Skeletal muscle satellite cell (primary cell): Measurements from ENCODE around the gene CYTH1.

Experiments
- H3K27me3 ChIP-seq: 2 replicates; pipeline ENCODE4 v1.7.0; 2013; ENCODE audit warnings: low read length; ENCODE audit not compliant: control insufficient read depth, insufficient read depth
- H3K36me3 ChIP-seq: 2 replicates; pipeline ENCODE4 v1.7.0; 2013; ENCODE audit warnings: mild to moderate bottlenecking, control low read depth, low read length; ENCODE audit not compliant: insufficient read depth
- H3K4me1 ChIP-seq: 2 replicates; pipeline ENCODE4 v1.7.0; 2013; ENCODE audit warnings: low read length; ENCODE audit not compliant: control insufficient read depth, insufficient read depth
- H3K4me2 ChIP-seq: 2 replicates; pipeline ENCODE4 v1.7.0; 2013; ENCODE audit warnings: mild to moderate bottlenecking, low read length
- H3K4me3 ChIP-seq: 2 replicates; pipeline ENCODE4 v1.7.0; 2013; ENCODE audit warnings: low read length
- H3K9ac ChIP-seq: 2 replicates; pipeline ENCODE4 v1.7.0; 2013; ENCODE audit warnings: mild to moderate bottlenecking, low read depth, low read length, moderate library complexity
- H3K9me3 ChIP-seq: replicated peaks from 2 replicates; pipeline ENCODE4 v1.7.0; 2013; ENCODE audit warnings: mild to moderate bottlenecking, control low read depth, low read length

The CYTH1 gene

DNA sequence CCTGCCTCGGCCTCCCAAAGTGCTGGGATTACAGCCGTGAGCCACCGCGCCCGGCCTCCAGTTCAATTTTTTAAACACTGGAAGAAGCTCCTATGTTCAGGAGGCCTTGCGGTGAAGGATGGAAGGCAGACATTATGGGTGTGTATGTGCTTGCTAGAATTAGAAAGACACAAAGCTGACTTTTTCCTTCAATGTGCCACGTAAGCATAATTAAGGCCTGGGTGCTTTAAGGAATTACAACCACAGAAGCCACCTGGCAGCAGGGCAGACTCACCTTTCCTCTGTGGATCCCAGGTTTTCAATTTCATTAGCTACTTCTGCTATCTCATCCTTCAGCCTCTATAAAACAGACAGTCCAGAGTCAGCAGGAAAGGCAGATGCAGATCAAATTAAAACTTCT, 74.2 kb downstream of the CYTH1 start:
- Histone ChIP-seq H3K4me3 (no peak overlapping the region), H3K36me3 (peaks cover 6% of the 10 kb centered on the region), H3K9ac (no peak overlapping the region), H3K27me3 (no peaks in the 10 kb centered on the region), H3K9me3 (no peaks in the 10 kb centered on the region), H3K4me1 (peaks cover 18% of the 10 kb centered on the region), H3K4me2 (no peak overlapping the region)

DNA sequence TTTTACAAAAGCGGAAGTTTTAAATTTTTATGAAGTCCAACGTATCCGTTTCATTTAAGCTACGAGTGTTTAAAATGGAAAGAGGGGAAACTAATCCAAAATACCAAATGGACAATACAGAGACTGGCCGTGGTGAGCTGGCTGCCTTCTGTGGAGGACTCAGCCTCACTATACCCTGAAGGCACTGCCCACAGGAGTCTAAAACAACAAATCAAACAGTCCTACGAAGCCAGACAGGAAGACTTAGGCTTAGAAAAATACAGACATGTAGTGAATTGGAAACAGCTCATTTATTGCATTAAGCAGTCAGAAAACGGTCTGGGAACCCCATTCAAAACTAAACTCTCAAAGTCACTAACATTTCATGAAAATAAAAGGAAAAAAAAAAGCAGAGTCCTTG, 75.1 kb downstream of the CYTH1 start:
- Histone ChIP-seq H3K4me2 (no peak overlapping the region), H3K27me3 (no peaks in the 10 kb centered on the region), H3K4me3 (no peak overlapping the region), H3K9ac (no peak overlapping the region), H3K4me1 (peaks cover 18% of the 10 kb centered on the region), H3K36me3 (peaks cover 12% of the 10 kb centered on the region), H3K9me3 (no peaks in the 10 kb centered on the region)

DNA sequence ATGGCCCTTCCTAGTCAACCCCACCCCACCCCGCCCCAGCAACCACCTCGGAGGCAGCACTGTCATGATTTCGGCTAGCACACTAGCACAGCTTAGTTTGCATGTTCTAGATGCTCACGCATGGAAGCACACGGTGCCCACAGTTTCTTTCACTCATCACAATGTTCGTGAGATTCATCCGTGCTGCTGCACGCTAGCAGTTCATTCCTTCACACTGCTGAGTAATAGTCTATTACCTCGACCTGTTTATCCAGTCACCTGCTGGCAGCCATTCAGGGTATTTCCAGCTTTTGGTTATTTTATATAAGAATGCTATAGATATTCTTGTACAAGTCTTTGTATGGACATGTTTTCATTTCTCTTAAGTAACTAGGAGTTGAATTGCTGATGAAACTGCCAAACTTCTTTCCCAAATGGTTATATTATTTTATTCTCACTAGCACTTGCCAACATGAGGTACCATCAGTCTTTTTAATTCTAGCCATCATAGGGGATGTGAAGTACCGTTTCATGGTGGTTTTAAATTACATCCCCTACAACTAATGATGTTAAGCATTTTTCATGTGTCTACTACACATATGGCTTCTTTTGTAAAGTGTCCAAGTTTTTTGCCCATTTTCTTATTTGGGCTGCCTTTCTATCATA, 75.7 kb downstream of the CYTH1 start:
- Histone ChIP-seq H3K9me3 (no peaks in the 10 kb centered on the region), H3K4me3 (no peak overlapping the region), H3K36me3 (peaks cover 18% of the 10 kb centered on the region), H3K9ac (no peak overlapping the region), H3K4me1 (peaks cover 18% of the 10 kb centered on the region), H3K4me2 (no peak overlapping the region), H3K27me3 (no peaks in the 10 kb centered on the region)

DNA sequence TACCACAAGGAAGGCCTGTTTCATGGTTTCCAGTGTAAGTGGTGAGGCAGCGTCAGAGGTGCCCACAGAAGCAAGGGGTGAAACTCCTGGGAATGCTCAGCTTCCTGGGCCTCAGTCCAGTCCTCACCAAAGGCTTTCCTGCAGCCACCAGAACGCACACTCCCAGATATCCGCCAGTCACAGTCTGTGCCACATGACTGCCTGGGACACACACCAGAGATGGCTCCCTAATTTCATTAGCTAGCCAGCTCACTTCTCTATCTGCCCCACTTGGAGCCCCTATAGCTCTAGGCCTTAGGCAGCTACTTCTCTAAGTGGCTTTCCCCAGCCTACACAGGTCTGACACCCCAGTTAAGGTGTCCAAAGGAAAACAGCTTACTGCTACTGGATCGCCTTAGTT, 77.0 kb downstream of the CYTH1 start:
- H3K9me3 ChIP-seq: no peaks in the 10 kb centered on the region
- H3K27me3 ChIP-seq: no peaks in the 10 kb centered on the region
- peaks cover 20% of the 10 kb centered on the region for H3K36me3 ChIP-seq
- H3K4me1 ChIP-seq: peaks cover 18% of the 10 kb centered on the region
- no peak overlapping the region for H3K4me3 ChIP-seq
- no peak overlapping the region for H3K9ac ChIP-seq
- no peak overlapping the region for H3K4me2 ChIP-seq

DNA sequence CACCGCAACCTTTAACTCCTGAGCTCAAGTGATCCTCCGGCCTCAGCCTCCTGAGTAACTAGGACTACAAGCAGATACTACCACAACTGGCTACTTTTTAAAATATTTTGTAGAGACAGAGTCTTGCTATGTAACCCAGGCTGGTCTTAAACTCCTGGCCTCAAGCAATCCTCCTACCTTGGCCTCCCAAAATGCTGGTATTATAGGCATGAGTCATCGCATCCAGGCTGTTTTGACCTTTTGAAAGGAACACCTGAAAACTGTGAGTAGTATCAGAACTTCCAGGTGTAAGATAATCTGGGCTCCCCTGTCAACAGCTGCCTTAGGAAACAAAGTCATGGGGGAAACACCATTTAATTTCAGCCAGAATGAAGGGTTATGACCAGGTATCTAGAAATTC, 77.5 kb downstream of the CYTH1 start:
- no peaks in the 10 kb centered on the region for H3K9me3 ChIP-seq
- no peaks in the 10 kb centered on the region for H3K27me3 ChIP-seq
- H3K4me1 ChIP-seq: peaks cover 18% of the 10 kb centered on the region
- H3K4me2 ChIP-seq: no peak overlapping the region
- no peak overlapping the region for H3K4me3 ChIP-seq
- H3K9ac ChIP-seq: no peak overlapping the region
- H3K36me3 ChIP-seq: peaks cover 23% of the 10 kb centered on the region

DNA sequence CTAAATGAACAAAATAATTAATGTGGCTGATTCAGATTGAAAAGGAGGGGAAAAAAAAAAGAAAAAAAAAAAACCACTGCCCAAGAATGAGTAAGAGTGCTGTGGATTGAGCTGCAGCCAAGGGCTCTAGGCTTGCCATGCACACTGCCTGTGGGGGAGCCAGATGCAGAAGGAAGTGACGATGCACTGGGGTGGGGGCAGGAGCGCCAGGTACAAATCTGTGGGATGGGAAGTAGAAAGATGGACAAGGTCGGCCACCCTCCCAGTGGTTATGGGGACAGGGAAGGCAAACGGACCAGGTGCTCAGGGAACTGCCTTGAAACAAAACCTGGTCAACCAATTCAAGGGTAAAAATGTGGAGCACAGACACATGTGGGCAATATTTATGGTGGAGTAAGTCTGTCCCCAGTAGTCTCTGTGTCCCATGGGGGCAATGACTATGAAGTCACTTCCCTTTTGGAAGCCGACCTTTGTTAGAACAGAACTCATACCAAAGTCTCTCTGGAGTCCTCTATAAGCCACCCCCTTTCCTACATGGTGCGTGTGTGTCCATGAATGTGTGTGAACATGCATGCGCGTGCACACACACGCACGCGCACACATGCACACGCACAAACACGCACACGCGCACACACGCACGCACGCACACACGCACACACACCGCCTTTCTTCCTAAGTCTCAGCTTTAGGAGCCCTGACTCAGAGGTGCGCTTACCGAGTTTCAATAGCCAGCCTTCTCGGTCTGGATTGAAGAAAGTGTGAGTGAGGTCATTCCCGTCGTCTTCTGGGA, 84.3 kb downstream of the CYTH1 start:
- Histone ChIP-seq H3K9me3 (no peaks in the 10 kb centered on the region), H3K27me3 (no peaks in the 10 kb centered on the region), H3K4me1 (peaks cover 12% of the 10 kb centered on the region), H3K4me2 (no peak overlapping the region), H3K4me3 (no peak overlapping the region), H3K36me3 (peaks cover 28% of the 10 kb centered on the region), H3K9ac (no peak overlapping the region)

DNA sequence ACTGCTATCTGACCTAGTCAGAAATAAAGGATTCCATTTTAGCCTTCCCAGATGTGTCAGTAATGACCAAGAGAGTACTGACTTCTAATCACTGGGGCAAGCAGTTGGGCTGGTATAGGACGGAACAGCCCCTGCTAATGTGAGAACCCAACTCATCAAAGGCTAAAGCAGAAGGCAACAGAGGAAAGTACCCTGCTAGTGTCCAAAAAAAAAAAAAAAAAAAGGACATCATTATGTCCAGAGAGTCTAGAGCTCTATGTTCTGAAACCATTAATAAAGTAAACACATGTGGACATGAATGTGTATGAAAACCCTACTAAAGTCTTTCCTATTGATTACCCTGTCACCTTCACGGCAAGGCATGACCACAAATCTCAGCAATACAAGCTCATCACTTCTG, 85.0 kb downstream of the CYTH1 start:
- H3K9me3 ChIP-seq: no peaks in the 10 kb centered on the region
- no peak overlapping the region for H3K9ac ChIP-seq
- no peak overlapping the region for H3K4me3 ChIP-seq
- peaks cover 23% of the 10 kb centered on the region for H3K36me3 ChIP-seq
- H3K27me3 ChIP-seq: no peaks in the 10 kb centered on the region
- H3K4me1 ChIP-seq: peaks cover 12% of the 10 kb centered on the region
- H3K4me2 ChIP-seq: no peak overlapping the region

DNA sequence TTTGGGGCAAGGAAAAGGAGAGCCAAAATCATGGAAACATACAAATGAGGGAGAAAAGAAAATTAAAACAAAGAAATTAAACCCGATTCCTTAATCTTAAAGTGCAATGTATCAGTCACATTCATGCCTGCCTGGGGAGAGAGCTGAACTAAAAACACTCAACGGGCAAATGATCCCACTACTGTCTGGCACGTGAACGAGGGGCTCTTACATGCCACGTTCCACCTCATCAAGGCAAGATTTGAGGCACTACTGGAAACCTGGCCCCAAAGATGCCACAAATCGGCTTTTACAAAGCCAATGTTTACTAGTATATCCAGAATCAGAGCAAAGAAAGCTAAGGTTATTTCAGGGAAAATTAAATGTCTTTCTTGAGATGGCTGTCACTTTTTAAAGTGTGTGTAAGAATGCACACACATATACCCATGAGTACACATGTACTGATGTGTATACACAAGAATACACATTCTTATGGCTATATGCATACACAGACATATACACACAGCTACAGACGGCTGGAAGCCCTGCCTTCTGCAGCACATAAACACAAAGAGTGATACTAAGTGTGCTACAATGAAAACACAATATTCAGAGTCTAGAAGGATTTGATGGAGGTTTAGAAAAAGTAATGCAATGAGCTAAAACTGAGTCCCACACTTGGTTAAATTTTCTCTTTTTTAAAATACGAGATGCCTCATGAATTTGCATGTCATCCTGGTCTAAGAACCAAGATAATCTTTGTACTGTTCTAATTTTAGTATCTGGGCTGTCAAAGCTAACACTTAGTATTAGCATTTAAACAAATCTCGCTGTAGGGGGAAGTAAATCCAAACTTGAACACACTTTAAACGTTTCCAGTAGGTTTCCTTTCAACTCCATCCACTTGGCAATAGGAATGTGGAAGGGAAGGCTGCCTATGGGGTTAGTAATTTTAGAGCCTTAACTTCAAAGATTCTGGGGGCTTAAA, 85.8 kb downstream of the CYTH1 start:
- peaks cover 12% of the 10 kb centered on the region for H3K4me1 ChIP-seq
- H3K27me3 ChIP-seq: no peaks in the 10 kb centered on the region
- no peak overlapping the region for H3K4me3 ChIP-seq
- no peaks in the 10 kb centered on the region for H3K9me3 ChIP-seq
- H3K9ac ChIP-seq: no peak overlapping the region
- no peak overlapping the region for H3K4me2 ChIP-seq
- peaks cover 16% of the 10 kb centered on the region for H3K36me3 ChIP-seq

DNA sequence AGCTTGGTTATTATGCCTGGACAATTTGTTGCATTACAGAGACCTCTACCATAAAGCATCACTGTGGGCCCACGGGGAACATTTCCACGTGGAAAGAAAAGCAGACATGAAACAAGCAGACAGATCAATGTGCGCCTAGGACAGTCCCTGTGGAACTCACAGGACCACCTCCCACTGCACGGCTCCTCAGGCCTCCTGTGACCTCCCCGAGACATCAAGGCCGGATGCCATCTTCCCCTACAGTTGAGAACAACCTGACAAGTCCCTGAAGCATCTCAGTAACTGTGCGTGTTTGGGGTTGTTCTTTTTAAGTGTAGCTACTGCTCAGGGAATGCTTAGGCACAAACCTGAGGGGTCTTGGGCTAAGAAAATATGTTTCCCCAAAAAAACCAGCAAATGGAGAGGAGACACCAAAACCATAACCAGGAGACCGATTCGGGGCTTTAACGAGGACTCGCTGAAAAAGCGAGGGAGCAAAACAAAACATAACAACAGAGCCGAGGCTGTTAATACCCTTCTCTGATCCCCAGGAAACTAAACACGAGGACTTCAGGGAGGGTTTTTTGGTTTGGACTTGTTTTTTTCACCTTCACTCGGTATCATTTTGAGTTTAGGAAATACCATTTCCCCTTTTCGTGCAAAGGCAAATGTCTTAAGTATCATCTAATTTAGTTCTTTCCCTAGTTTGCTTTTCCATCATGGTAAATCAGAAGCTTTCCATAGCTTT, 87.1 kb downstream of the CYTH1 start:
- Histone ChIP-seq H3K27me3 (no peaks in the 10 kb centered on the region), H3K9me3 (no peaks in the 10 kb centered on the region), H3K4me3 (no peak overlapping the region), H3K4me1 (peaks cover 12% of the 10 kb centered on the region), H3K4me2 (no peak overlapping the region), H3K9ac (no peak overlapping the region), H3K36me3 (peaks cover 13% of the 10 kb centered on the region)

DNA sequence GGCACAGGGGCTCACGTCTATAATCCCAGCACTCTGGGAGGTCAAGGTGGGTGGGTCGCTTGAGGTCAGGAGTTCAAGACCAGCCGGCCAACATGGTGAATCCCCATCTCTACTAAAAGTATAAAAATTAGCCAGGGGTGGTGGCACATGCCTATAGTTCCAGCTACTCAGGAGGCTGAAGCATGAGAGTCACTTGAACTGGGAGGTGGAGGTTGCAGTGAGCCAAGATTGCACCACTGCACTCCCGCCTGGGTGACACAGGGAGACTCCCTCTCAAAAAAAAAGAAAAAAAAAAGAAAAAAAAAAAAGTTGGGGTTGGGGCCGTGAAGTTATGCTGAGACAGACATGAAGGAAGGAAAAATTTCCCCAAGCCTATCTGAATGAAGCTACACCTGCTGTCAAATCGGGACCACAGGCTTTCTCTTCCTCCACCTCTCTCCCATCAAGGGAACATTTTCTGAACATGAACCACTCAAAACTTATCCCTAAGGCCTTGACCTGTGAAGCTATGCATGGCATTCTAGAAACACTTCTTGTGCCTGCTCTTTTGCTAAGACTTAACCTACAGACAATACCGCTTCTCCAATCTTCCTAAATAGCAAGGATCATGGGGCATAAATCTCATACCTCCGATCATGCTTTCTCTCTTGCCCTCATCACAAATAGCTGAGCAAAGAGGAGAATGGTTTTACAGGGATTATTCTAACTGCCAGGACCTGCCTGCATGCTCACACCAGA, 88.6 kb downstream of the CYTH1 start:
- peaks cover 7% of the 10 kb centered on the region for H3K36me3 ChIP-seq
- H3K4me2 ChIP-seq: no peak overlapping the region

More for the DNA sequence above, 88.6 kb downstream of the CYTH1 start:
- no peak overlapping the region for H3K9ac ChIP-seq
- H3K4me3 ChIP-seq: no peak overlapping the region
- no peaks in the 10 kb centered on the region for H3K27me3 ChIP-seq
- peaks cover 12% of the 10 kb centered on the region for H3K4me1 ChIP-seq
- H3K9me3 ChIP-seq: no peaks in the 10 kb centered on the region
